ENCODE data around the gene FAM219A.

- TF ChIP-seq CTCF (IDR thresholded peaks at IDR 0.05), result no peak
- no peak for TF ChIP-seq POLR2A (IDR thresholded peaks at IDR 0.05)
Observed at GRCh38 chr9:34372467-34373011, 85.8 kb downstream of the FAM219A start.

Data from esophagus squamous epithelium (tissue), 4 donors.